ENCODE results near the gene PROM1.

Gene PROM1

DNA sequence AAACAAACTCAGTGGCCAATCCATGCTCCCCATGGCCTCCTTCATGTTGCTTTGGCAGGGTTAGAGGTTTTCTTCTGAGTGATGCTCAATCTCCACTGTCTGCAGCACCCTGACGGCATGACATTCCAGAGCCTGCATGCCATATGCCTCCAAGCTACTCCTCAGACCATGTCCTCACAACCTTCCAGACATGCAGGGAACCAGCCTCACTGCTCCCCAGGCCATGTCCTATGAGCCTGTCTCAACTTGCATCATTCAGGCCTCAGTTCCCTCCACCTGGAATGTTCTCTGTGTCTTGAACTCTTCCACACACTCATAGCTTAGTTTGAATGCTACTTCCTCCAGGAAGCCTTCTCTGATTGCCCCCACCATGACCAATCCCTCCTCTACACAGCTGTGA is 18.8 kb downstream of the PROM1 start:
- DNase-seq (ENCODE audit: low read depth) = no peak

DNA sequence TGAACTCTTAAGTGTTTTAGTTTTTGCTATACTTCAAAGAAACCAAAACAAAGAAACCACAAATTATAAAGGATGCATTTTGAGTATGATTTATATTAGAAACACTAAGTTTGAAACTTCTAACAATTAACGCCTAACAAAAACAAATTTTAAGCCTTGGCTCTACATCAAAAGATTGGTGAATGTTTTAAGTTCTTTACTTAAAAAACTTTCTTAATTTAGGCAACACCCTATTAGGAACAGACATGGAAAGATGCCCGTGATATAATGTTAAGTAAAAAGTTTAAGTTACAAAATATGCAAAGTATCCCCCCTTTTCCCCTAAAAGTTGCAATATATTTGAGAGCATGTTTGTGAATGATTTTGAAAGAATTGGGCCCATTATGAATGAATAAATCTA is 21.2 kb downstream of the PROM1 start:
- no peak for DNase-seq (ENCODE audit: low read depth)

DNA sequence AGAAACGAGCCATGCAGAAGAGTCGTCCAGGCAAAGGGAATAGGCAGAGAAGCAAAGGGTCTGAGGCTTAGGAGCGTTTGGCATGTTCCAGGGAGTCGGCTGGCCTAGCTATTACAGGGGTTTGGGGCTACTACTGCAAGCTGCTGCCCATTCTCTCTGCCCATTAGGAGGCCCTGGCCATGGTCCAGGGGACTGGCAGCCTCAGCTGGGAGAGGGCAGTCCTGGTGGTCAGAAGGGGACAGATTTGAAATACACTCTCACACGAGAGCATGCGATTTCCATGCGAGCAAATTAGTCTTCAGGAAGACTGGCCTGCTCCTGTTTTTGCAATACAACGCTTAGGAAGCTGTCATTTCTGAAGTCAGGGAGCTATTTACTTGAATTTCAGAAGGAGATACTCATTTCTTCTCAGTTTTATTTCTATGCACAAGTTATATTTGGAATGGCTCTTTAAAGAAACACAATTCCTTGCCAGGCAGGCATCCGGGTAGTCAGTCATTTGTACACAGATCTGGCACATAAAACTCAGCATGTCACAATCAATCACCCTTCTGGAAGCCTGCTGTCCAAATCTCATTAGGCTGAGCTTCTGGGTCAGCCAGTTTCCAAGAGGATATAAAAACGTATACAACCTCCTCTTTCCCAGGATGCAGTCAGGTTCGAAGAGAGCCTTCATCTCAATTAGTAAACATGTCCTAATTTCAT is 27.0 kb downstream of the PROM1 start:
- no peak for DNase-seq (ENCODE audit: low read depth)

DNA sequence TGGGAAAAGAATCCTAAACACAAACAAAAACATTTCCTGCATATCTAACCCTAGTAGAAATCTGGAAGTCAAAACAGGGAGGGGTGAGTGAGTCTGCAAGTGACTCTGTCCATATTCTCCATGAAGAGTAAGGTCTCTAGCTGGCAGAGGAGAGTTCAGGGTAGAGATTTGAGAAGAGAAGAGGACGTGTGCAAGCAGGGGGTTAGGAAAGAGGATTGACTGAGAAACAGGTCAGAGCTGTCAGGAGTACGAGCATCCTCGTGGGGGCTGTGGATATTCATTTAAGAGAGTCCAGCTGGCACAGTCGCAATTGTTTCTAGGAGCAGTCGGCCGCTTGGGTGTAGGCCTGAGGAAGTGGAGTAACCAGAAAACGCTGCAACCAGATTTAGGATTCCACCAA is 27.9 kb downstream of the PROM1 start:
- no peak for DNase-seq (ENCODE audit: low read depth)

DNA sequence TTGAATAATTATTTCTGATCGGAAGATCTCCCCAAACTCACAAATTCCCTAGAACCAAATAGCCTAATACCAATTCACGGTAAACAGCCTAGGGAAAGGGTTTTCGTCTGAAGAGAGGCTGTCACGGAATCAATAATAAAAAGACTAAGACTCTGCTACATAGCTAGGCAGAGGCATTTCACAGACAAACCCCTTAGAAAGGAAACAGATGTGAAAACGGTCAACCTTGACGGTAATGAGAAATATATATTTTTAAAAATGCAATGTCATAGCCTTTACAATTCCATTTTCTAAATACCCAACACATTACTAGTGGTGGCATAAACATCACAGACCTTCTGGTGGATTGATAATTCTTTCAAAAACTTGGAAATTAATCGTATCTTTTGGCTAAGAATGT is 28.4 kb downstream of the PROM1 start:
- no peak for DNase-seq (ENCODE audit: low read depth)

DNA sequence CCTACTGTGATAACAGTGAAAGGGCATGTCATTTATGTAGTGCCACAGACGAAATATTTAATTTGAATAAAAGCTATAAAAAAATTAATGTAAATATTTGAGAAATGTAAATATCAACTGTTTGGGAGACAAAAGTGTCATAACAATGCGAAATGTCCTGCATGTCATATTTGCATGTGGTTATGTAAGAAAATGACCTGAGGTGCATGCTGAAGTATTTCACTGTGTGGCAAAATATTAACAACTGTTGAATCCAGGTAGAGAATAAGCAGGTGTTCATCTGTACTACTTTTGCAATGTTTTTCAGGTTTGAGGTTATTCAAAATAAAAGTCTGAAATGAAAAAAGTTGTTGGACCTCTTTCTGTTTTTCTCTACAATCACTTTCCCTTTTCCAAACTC is 30.9 kb downstream of the PROM1 start:
- no peak for DNase-seq (ENCODE audit: low read depth)

DNA sequence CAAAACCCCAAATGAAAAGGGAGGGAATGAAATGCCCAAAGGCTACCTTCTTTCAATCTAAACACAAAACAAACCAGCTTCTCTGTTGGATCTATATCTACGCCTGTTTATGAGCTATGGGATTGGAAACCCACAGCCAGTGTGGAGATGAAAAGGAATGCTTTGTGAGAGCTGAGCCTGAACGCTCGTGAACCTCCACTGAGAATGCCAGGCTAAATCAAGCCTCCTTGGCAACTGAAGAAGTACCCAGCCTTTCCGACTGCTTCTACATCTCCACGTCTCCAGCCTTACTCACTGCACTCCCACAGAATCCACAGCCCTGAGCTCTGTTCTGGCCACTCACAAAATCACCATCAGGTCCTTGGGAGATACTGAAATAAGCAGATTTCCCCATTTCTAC is 31.8 kb downstream of the PROM1 start:
- no peak for DNase-seq (ENCODE audit: low read depth)

DNA sequence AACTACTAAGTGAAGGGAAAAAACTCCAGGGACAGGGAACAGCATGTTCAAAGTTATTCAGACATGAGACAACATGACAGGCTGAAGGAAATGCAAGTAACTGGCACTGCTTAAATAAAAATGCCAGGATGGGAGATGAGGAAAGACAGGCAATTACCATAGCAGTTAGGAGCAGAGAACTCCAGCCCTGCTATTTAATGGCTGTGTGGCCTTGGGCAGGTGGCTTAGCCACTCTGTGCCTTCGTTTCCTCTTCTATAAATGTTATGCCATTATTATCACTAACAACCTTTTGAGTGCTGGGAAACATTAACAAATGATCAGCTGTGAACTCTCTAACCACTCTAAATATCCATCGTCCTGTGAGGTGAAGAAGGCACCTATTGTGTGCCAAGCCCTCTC is 32.7 kb downstream of the PROM1 start:
- no peak for DNase-seq (ENCODE audit: low read depth)

DNA sequence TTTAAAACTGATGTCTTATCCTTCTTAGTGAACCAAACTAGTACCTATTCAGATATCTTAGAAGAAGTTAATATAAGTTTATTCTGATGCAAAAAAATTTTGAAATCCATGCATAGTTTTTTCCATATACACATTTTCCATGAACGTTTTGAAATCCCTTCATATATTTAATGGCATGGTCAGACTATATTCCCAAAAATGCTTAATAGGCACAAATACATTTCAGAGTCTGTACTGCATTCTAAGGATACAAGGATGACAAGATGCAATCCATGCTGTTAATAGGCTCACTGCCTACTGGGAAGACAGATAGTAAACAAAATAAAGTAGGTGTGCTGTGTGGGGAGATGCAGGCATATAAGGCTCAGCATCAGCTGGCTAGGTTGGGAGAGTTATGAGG is 33.2 kb downstream of the PROM1 start:
- DNase-seq (ENCODE audit: low read depth) = no peak

DNA sequence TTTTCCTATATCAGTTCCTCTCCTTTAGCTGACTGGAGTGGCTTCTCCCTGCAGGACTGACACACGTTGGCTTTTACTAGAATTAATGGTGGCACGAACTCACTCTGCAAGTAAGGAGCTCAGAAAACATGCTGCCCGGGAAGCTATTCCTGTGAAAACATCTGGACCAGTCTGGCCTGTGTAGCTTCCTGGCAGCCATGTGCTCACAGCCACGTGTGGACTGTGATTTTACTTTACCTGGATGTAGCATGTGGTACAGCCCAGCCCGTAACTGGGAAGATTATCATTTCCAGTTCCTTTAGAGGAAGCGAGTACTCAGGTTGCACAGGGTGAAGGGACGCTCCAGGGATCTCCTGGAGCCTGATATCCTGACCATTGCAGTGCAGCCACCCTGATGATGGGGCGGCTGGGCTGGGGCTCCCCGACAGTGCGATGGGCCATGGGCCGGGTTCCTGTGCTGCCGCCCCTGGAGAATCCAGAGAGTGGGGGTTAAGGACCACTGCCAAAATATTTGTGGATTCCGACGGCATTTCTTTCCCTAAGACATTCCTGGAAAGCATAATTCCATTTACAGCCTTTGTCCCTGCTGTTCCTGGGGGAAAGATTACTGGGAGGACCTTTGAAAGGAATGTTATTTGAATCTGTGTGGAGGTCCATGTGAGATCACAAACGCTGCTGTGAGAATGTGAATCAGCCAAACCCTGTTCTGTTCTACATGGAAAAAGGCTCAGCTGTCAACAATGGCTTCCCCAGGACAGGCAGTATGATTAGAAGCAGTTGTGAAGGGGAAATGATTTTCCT is 35.0 kb downstream of the PROM1 start:
- no peak for DNase-seq (ENCODE audit: low read depth)

DNA sequence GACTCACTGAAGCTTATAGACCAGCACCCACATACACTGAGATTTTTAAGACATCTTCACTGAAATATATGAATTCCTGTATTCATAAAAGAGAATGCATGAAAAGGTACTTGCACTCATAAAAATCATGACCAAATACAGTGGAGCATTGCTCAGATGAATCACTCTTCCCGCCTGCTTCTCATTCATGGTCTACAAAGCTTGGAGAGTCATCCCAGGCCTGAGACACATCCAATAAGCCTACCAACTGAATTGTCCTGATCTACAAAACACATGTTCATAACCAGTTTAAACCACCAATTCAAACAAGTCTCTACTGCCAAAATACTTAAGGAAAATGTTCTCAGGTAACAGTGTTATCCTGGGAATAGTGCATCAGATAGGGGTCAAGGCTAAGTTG is 38.1 kb downstream of the PROM1 start:
- DNase-seq (ENCODE audit: low read depth) = no peak

DNA sequence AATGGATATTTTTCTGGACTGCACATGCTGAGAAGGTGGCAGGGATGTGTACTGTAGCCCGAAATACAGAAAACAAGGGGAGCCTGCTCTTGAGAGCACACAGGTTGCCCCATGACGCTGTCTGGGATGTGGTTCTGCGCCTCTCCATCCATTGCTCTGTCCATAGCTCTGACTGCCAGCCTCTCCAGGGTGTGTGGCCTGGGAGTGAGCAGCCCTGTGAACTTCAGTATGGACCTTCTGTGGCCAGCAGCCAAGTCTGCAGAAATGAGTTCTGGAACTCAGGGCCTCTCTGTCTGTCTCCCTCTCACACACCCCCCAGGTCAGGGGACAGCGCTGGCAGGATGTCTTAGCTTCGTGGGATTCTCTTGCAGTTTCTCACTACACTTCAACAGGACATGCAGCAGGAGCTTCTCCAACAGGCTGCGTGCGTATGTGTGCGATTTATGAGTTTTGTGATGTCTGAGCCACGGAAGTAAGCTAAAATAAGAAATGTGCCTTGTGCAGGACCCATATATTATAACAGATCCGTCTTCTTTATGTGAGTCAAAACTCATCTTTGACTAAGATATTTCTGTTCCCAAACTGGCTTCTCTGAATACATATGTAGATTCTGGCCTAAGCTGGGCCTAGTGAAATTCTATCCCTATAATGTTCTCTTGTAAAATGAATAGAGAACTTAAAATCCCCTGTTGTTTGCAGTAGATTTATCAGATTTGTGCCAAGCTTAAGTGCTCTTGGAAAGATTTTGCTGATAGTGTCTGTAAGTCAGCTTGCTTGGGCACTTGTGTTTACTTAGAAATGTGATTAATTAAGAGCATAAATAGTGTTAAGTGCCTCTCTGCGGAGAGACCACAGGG is 40.0 kb downstream of the PROM1 start:
- DNase-seq (ENCODE audit: low read depth) = no peak

DNA sequence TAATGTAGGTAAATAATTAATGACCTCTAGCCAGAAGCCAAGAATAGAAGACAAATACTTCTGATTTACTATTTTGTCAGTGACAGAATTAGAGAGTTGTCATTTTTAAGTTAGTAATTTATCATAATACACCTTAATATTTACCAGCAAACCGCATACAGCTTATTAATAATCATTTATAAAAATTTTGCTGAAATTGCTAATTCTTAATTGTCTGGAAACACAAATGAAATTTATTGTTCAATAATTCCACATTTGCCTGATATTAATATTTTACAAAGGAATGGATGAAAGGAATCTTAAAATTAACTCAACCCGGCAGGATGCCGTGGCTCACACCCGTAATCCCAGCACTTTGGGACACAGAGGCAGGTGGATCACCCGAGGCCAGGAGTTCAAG is 44.7 kb downstream of the PROM1 start:
- DNase-seq (ENCODE audit: low read depth) = no peak

DNA sequence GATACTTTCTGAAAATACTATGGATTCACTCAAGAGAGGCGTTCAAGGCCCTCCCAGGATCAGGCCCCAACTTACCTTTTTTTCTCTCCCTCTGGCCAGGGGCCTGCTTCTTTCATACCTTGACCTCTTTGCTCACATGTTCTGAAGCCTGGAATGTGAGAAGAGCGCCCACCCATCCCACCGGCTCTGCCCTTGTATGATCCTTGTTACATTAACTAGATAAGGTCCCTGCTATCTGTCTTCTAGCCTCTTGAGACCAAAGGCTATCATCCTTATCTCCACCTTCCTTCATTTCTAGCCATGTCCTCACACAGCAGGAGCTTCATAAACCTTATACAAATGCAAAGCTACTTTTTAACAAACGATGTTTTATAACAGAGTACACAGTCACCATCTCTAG is 45.9 kb downstream of the PROM1 start:
- DNase-seq (ENCODE audit: low read depth) = no peak

DNA sequence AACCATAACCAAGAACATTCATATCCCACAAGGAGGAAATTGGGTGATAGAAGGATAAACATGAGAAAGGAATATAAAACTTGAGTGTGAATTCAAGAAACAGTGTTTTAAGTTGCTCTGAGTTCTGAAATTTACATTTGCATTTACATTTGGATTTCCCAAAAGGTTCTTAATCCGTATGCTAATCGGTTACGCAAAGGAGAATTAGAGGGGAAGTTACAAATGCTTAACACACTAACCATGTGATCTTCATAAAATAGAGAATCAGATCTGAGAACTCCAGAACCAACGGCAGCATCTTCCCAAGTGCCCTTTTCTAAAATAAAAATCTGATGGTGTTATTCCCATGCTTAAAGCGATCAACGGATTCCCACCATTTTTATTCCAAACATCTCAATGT is 48.0 kb downstream of the PROM1 start:
- DNase-seq (ENCODE audit: low read depth) = no peak

DNA sequence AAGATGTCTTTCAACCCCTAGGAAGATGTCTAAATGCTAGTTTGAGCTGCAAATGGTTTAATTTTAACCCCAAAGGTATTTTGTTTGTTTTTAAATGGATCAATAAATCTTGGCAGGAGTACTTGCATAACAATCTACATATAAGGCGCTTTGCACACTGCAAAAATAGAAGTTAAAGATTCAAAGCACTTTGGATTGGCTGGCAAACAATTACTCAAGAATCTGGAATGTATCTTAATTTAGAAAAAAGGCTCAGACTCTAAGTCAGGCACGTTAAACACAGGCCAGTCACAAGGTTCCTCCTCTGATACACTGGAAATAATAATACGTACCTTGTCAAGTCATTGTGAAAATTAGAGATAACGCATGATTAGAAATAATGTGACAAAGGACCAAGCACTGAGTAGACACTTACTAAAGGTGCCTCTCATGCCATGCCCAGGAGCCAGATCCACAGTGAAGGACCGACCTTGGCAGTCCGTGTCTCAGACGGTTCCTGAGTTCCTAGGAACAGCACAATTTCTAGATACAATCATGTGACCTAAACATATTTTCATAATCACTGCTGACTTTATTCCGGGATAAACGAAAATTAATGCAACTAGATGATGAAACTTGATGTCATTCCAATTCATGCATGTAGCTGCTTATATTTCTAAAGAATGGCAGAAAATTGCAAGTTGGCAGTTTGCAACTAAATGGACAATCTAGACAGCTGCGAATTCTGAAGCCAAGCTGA is 49.6 kb downstream of the PROM1 start:
- no peak for DNase-seq (ENCODE audit: low read depth)

DNA sequence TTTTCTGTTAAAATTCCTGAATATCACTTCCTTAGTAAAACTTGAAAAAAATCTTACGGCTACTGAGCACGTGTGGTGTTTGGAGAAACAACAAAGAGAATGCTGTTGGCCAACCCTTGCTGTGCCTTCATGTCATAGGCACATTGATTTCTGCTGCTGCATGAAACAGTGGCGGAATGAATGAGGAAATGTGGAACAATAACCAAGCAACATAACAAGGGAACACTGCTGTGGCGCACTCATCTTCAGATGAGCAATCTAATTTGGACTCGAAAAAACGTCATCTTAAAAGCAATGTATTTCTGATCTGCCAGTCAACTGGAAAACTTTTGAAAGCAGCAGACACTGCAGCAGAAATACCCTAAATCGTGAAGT is 51.4 kb downstream of the PROM1 start:
- no peak for DNase-seq (ENCODE audit: low read depth)

DNA sequence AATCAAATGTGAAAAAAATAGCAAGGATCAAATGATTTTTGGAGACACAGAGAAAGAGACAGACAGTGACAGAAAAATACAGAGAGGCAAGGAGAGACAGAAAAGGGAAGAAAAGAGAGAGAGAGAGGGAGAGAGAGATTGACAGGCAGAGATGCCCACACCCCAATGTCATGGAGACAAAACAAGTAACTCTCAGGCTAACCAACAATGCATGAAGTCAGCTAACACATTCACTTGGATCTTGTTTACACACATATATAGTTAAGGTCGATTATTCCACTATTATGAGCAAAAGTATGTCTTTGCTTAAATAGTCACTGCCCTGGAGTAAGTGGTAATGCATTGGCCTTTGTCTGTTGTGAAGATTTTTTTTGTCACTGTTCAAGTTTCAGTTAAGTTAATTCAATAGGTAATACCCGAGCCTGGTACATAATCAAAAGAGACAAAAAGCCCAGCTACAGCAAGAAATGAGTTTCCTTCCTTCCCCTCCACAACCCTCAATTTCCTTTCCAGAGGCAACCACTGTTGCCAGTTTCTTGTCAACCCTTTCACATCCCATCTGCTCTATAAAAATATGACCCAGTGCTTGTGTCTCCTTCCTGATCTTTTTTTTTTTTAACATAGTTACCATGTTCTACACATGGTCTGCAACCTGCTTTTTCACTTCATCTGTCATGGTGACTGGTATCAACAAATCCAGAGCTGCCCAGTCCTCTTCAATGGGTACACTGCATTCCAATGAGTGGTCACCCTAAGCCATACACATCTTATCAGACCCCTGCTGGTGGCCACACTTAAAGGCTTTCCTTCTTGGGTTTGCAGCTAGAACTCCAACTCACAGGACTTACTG is 52.1 kb downstream of the PROM1 start:
- DNase-seq (ENCODE audit: low read depth) = no peak

DNA sequence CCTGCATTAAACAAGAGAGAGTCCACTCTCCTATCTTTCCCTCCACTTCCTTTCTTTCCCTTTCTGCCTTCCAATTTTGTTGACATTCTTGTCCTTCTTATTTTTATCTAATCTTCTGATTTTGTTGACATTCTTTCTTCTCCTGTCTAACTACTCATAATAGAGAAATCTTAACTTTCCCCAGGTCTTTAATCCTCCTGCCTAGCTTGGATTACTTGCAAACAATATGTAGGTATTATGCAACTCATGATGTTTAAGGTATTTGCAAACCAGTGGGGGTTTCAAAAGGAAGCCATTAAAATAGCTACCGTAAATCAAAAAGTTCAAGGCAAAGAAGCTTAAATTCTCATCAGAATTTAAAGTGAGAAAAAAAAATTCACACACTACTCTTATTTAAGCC is 53.9 kb downstream of the PROM1 start:
- DNase-seq (ENCODE audit: low read depth) = no peak

DNA sequence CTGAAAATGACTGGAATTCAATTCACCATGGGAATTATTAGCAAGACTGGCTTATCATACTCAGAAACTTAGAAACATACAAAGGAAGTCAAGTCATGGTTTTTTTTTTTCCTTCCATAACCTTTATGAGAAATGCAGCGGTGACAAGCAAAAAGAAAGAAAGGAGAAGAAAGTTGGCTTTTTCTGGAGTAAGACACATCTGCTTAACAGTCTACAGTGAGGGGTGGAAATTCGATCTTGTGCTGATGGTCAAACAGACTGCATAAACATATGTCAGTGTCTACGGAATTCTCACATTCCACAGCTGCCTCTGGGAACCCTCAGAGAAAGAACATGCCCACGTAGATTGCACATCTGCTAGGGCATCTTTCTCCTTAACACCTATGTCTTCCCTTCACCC is 54.6 kb downstream of the PROM1 start:
- no peak for DNase-seq (ENCODE audit: low read depth)

DNA sequence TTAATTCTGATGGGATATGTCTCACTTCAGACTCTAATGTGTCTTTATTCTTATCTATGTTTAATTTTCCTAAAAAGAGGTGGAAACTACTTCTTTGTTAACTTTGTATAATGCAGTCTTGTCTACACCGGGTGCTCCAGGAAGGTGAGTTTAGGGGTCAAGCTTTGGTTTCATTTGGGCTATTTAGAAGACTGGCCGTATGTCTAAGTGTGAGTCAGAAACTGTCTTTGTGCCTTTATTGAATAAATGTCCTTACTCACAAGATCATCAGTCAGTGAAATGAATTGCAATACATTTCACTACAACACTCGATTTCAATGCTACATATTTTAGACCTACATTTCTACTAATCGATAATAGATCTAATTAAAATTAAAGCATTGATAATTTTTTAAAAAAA is 56.2 kb downstream of the PROM1 start:
- no peak for DNase-seq (ENCODE audit: low read depth)

All from activated T-helper 1 cell treated with Interleukin-2 at 50 U/mL for 16 hours (primary cell).